ENCODE results near the gene MESP2.

MESP2 gene

GRCh38 chr15:89756897-89757296 is 19.2 kb upstream of the MESP2 start:
- DNase-seq: no peak

GRCh38 chr15:89758283-89758682 is 17.8 kb upstream of the MESP2 start:
- DNase-seq: no peak

- no peak for DNase-seq
Measured at GRCh38 chr15:89758981-89759380, 17.2 kb upstream of the MESP2 start.

- no peak for DNase-seq
Measured at GRCh38 chr15:89759835-89760234, 16.3 kb upstream of the MESP2 start.

GRCh38 chr15:89760303-89761008 is 15.7 kb upstream of the MESP2 start:
- peak; percentile 24 for DNase-seq

- DNase-seq: no peak
Measured at GRCh38 chr15:89761009-89761831, 14.9 kb upstream of the MESP2 start.

DNA sequence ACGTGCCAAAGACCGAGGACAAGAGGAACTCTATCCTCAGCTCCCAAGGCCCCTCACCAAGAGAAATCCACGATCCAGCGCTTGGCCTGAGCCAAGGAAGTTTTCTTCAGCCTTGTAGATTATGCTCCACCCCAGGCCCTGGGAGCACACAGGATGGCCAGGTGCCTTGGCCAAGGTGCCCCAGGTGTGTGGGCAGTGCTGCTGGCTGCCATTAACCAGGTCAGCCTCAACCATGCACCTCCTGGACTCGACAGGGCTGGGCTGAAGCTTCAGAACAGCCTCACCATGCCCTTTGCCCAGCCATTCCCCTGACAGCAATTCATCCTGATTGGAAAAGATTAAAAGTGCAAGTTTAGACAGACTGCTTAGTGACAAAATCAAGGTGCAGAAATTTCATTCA is 14.2 kb upstream of the MESP2 start:
- no peak for DNase-seq

DNA sequence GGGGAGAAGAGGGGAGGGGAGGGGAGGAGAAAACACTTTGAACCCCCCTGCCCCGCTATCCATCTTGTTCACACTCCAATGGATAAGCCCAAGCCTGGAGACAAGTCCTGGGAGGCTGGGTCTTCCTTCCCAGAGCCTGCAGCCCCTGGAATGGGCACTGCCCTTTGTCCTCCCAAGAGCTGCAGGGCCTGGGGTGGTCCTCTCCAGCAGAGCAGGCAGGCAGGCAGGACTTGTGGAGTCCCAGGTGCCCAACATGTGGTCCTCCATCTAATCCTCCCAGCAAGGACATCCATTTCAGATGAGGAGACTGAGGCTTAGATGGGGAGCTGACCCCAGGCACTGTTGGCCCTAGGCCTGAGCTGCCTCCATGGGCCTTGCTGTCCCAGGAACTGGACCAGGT is 10.4 kb upstream of the MESP2 start:
- no peak for DNase-seq

- DNase-seq: no peak
Measured at GRCh38 chr15:89766357-89767311, 9.5 kb upstream of the MESP2 start.

GRCh38 chr15:89767411-89767915 is 8.7 kb upstream of the MESP2 start:
- DNase-seq: no peak

GRCh38 chr15:89768071-89768500 is 8.0 kb upstream of the MESP2 start:
- DNase-seq: no peak

DNA sequence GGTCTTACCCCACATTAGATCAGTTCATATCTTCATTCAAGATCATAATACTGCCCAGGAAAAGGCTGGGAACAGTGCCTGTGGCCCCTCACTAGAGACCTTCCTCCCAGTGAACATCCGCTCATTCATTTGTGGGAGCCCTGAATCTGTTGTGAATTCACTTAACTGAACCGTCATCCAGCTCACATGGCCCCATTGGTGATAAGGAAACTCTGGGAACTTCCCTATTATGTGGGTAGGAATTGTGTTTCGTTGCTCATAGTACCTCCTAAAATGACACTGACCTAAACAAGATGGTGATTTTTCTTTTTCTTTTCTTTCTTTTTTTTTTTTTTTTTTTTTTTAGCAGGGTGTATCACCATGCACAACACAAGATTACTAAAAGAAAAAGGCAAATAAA is 6.8 kb upstream of the MESP2 start:
- no peak for DNase-seq

DNA sequence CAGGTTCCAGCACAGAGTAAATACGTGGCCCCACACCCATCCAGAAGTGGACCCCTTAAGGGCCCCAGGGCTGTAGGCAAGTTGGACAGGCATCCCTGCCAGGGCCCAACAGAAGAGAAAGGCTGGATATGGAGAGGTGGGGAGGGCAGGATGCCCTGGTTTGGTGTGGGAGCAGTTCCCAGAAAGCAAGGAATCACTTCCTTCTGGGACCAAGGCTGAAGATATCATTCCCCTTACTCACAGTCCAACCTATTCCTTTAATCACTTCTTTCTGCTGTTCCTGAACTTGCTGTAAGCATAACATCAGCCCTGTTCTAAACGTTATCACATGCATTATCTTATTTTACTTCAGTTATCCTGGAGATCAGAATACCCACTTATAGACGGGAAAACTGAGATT is 6.1 kb upstream of the MESP2 start:
- no peak for DNase-seq

DNA sequence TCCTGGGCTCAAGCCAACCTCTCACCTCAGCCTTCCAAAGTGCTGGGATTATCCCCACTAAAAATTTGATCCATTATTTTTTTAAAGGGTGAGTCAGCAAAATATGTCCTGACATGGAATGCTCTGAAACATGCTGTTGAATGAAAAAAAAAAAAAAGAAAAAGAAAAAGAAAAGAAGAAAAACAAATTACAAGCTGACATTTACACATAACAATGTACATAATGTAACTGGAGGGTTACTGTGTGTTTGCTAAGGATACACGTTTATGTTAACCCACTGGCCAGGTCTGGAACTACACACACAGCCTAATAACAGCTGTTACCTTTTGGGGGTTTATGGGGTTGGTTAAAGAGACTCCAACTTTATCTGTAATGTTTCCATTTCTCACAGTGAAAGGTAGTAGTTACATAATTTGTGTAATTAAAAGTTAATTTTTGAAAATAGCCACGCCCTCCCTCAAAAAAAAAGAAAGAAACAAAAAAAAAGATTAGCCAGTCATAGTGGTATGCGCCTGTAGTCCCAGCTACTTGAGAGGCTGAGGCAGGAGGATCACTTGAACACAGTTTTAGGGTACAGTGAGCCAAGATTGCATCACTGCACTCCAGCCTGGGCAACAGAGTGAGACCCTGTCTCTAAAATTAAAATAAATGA is 3.1 kb upstream of the MESP2 start:
- no peak for DNase-seq

DNA sequence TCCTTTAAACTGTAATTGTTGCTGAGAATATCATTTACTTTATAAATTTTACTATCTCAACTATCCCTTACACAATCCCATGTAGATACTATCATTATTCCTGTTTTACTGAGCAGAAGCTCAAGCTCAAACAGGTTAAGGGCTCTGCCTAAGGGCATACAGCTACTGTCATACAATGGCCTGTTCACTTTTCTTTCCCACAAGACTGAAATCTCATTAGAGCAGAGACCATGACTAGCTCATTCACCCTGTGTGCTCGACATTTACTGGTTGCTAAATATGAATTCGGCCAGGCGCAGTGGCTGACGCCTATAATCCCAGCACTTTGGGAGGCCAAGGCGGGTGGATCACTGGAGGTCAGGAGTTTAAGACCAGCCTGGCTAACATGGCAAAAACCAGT is 1.6 kb upstream of the MESP2 start:
- no peak for DNase-seq

- DNase-seq: no peak
Measured at GRCh38 chr15:89775815-89776214, 317 bp upstream of the MESP2 start.

- no peak for DNase-seq
Measured at GRCh38 chr15:89777073-89777751, 1.1 kb downstream of the MESP2 start.

GRCh38 chr15:89777782-89778380 is 1.7 kb downstream of the MESP2 start:
- no peak for DNase-seq

- no peak for DNase-seq
Measured at GRCh38 chr15:89778861-89779260, 2.7 kb downstream of the MESP2 start.

DNA sequence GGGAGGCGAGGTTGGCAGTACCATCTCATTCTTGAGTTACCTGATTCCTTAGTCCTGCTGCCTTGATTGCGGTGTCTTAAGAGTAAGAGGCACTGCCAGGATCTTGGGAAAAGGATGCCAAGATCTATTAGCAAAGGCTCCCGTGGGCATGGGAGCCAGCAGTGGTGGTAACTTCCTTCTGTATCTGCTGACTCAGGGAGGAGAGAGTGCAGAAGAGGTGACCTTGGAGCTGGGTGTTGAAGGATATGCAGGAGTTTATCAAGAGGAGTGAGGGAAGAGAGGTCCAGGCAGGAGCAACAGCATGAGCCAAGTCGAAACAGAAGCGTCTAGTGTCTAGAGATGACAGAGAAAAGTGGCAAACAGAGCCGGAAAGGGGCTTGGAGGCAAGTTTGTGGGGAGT is 4.5 kb downstream of the MESP2 start:
- no peak for DNase-seq

DNA sequence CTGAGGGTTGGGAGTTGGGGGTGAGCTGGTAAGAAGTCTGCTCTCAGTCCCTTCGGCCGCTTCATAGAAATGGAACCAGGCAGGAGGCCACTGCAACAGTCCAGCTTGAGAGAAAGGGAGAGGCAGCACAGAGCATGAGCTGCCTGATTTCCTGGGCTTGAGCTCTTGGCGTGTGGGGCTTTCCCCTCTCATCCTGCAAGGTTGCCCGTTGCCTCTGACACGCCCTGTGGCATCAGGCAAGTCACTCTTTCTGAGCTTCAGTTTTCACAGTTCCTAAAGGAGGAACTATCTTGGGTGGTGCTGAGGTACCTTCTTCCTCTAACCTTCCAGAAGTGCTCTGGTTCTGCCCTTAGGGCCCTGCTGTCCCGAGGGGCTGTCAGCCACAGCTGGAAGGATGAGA is 4.9 kb downstream of the MESP2 start:
- no peak for DNase-seq

Measured in NCI-H526 treated with DMSO at 0.1 percent for 48 hours (cell line).